A549 (cell line): ENCODE data around the gene UBE2A. TPM values are rescaled to one million over a fixed set of nuclear protein-coding genes. Genes with fewer than 3 reads are reported as not detected.

ENCODE experiments used
- ATAC-seq, 2 experiments: fragments of 200-7000 bp in 1 of 2; fragments of >200 bp in 1 of 2; cut with Nextera tagmentation in 1 of 2; cut with Tn5 transposase in 1 of 2; 3 replicates each; pipeline versions ENCODE4 v1.8.0 to v1.9.1; 2018 to 2020; ENCODE audit warnings: mild to moderate bottlenecking in 1 of 2, moderate library complexity in 1 of 2
- CTCF ChIA-PET: fragments of 300-600 bp; sonication (Branson Sonifier 250); formaldehyde crosslinking; extraction: SDS; loops from one replicate; lab custom pipeline; 2021; ENCODE audit warnings: antibody characterized with exemption, inconsistent platforms; lab: Yijun Ruan, JAX
- POLR2A ChIA-PET: fragments of 350-600 bp; formaldehyde crosslinking; extraction: SDS; loops from one replicate; lab custom pipeline; 2021; ENCODE audit warnings: antibody characterized with exemption, inconsistent platforms; lab: Yijun Ruan, JAX
- DNase-seq, 2 experiments: peaks; one replicate each; pipeline versions ENCODE4 v3.0.0 to v3.0.0-alpha.2; 2011 to 2016; ENCODE audit warnings: low read depth in 1 of 2, low spot score in 1 of 2
- FAIRE-seq: peaks from 2 replicates; lab custom pipeline; 2011; peaks lifted over from hg19 to GRCh38; lab: Jason Lieb, UNC
- H3K27ac ChIP-seq, 2 experiments: fragments of >200 bp; sonication (Bioruptor Twin); formaldehyde crosslinking; 3 replicates each; pipeline ENCODE4 v1.5.1; 2016 to 2017
- H3K4me1 ChIP-seq: fragments of >200 bp; sonication (Bioruptor Twin); formaldehyde crosslinking; 3 replicates; pipeline ENCODE4 v1.6.1; 2016
- H3K4me2 ChIP-seq: fragments of >200 bp; sonication (Bioruptor Twin); formaldehyde crosslinking; 3 replicates; pipeline ENCODE4 v1.6.1; 2016
- H3K4me3 ChIP-seq: fragments of >200 bp; sonication (Bioruptor Twin); formaldehyde crosslinking; 3 replicates; pipeline ENCODE4 v1.5.1; 2016
- H3K9me3 ChIP-seq: fragments of >200 bp; sonication (Bioruptor Twin); formaldehyde crosslinking; 3 replicates; pipeline ENCODE4 v1.6.1; 2016
- CHD2 ChIP-seq: fragments of 150-350 bp; IDR thresholded peaks from 2 replicates; pipeline ENCODE4 v1.6.1; 2014; ENCODE audit warnings: low read length; ENCODE audit not compliant: partially characterized antibody
- CHD4 ChIP-seq: fragments of 200-600 bp; sonication (generic); IDR thresholded peaks from 2 replicates; pipeline ENCODE4 v1.6.1; 2016; ENCODE audit warnings: antibody characterized with exemption, mild to moderate bottlenecking, borderline replicate concordance
- EP300 ChIP-seq, 2 experiments: fragments of >200 bp; sonication (Bioruptor Twin); formaldehyde crosslinking; IDR thresholded peaks; 2 replicates in 1 of 2; 3 replicates in 1 of 2; pipeline ENCODE4 v1.6.1; 2016 to 2017
- FOSL2 ChIP-seq, 2 experiments: fragments of 450-650 bp in 1 of 2; fragments of >200 bp in 1 of 2; sonication (Bioruptor Twin) in 1 of 2; formaldehyde crosslinking; IDR thresholded peaks; 2 replicates each; pipeline versions ENCODE4 v1.5.0 to v1.6.1; 2016 to 2020; ENCODE audit warnings: mild to moderate bottlenecking in 1 of 2, moderate library complexity in 1 of 2
- FOXS1 ChIP-seq: fragments of 250-450 bp; sonication (Bioruptor Pico); IDR thresholded peaks from 2 replicates; pipeline ENCODE4 v1.5.0; 2020; ENCODE audit warnings: mild to moderate bottlenecking, moderate library complexity
- HOXB5 ChIP-seq: fragments of 250-450 bp; sonication (Bioruptor Pico); IDR thresholded peaks from 2 replicates; pipeline ENCODE4 v1.5.0; 2020; ENCODE audit warnings: mild to moderate bottlenecking, moderate library complexity
- JUN ChIP-seq, 2 experiments: fragments of >200 bp; sonication (Bioruptor Twin); formaldehyde crosslinking; IDR thresholded peaks; 2 replicates in 1 of 2; 3 replicates in 1 of 2; pipeline ENCODE4 v1.6.1; 2016 to 2017
- JUNB ChIP-seq: fragments of >200 bp; sonication (Bioruptor Twin); formaldehyde crosslinking; IDR thresholded peaks from 2 replicates; pipeline ENCODE4 v1.6.1; 2016
- MAFK ChIP-seq: fragments of 450-650 bp; IDR thresholded peaks from 2 replicates; pipeline ENCODE4 v1.6.1; 2014; ENCODE audit not compliant: partially characterized antibody
- MAZ ChIP-seq: fragments of 150-350 bp; IDR thresholded peaks from 2 replicates; pipeline ENCODE4 v1.6.1; 2014; ENCODE audit warnings: antibody characterized with exemption, low read depth, low read length, borderline replicate concordance
- NFE2L2 ChIP-seq: fragments of 150-350 bp; conservative IDR thresholded peaks from 2 replicates; pipeline ENCODE4 v1.6.1; 2014; ENCODE audit warnings: low read length
- NR3C1 ChIP-seq: fragments of >200 bp; sonication (Bioruptor Twin); formaldehyde crosslinking; IDR thresholded peaks from 3 replicates; pipeline ENCODE4 v1.6.1; 2017
- RAD21 ChIP-seq, 2 experiments: fragments of >200 bp in 1 of 2; sonication (Bioruptor Twin) in 1 of 2; formaldehyde crosslinking in 1 of 2; IDR thresholded peaks in 1 of 2; conservative IDR thresholded peaks in 1 of 2; 2 replicates in 1 of 2; 3 replicates in 1 of 2; pipeline ENCODE4 v1.6.1; 2012 to 2018; ENCODE audit warnings: inconsistent platforms in 1 of 2
- RNF2 ChIP-seq: fragments of 200-600 bp; sonication (generic); IDR thresholded peaks from 2 replicates; pipeline ENCODE4 v1.6.1; 2016; ENCODE audit warnings: low read depth, mild to moderate bottlenecking, antibody characterized with exemption, moderate library complexity, borderline replicate concordance
- SREBF2 ChIP-seq: fragments of 450-650 bp; IDR thresholded peaks from 2 replicates; pipeline ENCODE4 v1.6.1; 2014; ENCODE audit warnings: mild to moderate bottlenecking, moderate library complexity
- WGBS: methylation state at CpG from one replicate; pipeline ENCODE4 v1.1.6; 2017; ENCODE audit errors: missing lambda C conversion rate; 5-methylcytosine and 5-hydroxymethylcytosine counted together
- polyA plus RNA-seq, 4 experiments: library from polyadenylated mRNA; depleted of rRNA in 3 of 4; stranded (reverse); fragments of >200 nt; fragmentation: RNase III in 1 of 4; extraction: RNeasy Plus Mini Kit Qiagen cat#74134 plus additional on column Dnase treatment in 1 of 4; gene quantifications; 2 replicates in 3 of 4; 3 replicates in 1 of 4; pipeline ENCODE4 v1.2.3, GENCODE V29; 2011 to 2017
- TF ChIP-seq, protein P1 (sequence below): IDR thresholded peaks from 2 replicates; pipeline ENCODE4 v1.6.1; 2012
- TF ChIP-seq, protein P2 (sequence below): fragments of >200 bp; sonication (Bioruptor Twin); formaldehyde crosslinking; IDR thresholded peaks from 3 replicates; pipeline ENCODE4 v1.5.1; 2016
- TF ChIP-seq, protein P3 (sequence below): fragments of 200-600 bp; sonication (generic); IDR thresholded peaks from 2 replicates; pipeline ENCODE4 v1.6.1; 2016; ENCODE audit warnings: antibody characterized with exemption, mild to moderate bottlenecking, moderate library complexity
- TF ChIP-seq, protein P4 (sequence below): fragments of 250-450 bp; sonication (Bioruptor Pico); IDR thresholded peaks from 2 replicates; pipeline ENCODE4 v1.5.0; 2021; ENCODE audit warnings: mild to moderate bottlenecking, moderate library complexity, borderline replicate concordance

Gene UBE2A
- polyA plus RNA-seq, 2 of the 4 experiments (the other 2 are of a cell fraction): 109 to 131 TPM

DNA sequence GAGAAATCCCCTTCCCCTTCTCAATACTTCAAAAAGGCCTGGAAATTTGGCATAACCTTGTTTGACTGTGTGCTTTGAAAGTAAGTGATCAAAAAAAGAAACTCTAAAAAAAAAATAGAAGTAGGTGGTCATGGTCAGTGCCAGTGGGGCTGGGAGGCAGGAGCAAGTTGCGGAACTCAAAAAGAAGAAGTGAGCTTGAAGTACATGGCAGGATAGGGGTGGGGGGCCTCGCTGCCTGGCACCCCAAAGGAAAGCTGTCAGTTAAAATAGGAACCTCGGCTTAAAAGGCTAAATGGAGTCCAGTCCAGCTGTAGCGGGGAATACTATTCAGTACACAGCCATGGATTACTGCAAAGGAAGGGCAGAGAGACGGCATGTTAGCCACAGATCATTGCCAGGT is 44.1 kb downstream of the UBE2A start:
- ATAC-seq: no peak
- H3K27ac ChIP-seq: no peak overlapping the region
- H3K4me2 ChIP-seq: no peak overlapping the region
- TF ChIP-seq JUN (IDR thresholded peaks at IDR 0.05) (no peak), RNF2 (no peak), JUNB (no peak), FOXS1 (CRISPR knock-in tag) (no peak), FOSL2 (IDR thresholded peaks at IDR 0.05) (no peak), FOSL2 (CRISPR knock-in tag; IDR thresholded peaks at IDR 0.05) (no peak), CHD4 (no peak), NFE2L2 (no peak), HOXB5 (CRISPR knock-in tag) (no peak), MAFK (no peak), CHD2 (no peak), NR3C1 (no peak), RAD21 (conservative IDR thresholded peaks at IDR 0.05 in 1 of 2, IDR thresholded peaks at IDR 0.05 in 1 of 2) (no peak), SREBF2 (no peak), MAZ (no peak), EP300 (IDR thresholded peaks at IDR 0.05) (no peak)
- TF ChIP-seq, protein P1, sequence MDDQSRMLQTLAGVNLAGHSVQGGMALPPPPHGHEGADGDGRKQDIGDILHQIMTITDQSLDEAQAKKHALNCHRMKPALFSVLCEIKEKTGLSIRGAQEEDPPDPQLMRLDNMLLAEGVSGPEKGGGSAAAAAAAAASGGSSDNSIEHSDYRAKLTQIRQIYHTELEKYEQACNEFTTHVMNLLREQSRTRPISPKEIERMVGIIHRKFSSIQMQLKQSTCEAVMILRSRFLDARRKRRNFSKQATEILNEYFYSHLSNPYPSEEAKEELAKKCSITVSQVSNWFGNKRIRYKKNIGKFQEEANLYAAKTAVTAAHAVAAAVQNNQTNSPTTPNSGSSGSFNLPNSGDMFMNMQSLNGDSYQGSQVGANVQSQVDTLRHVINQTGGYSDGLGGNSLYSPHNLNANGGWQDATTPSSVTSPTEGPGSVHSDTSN: no peak
- TF ChIP-seq, protein P2, sequence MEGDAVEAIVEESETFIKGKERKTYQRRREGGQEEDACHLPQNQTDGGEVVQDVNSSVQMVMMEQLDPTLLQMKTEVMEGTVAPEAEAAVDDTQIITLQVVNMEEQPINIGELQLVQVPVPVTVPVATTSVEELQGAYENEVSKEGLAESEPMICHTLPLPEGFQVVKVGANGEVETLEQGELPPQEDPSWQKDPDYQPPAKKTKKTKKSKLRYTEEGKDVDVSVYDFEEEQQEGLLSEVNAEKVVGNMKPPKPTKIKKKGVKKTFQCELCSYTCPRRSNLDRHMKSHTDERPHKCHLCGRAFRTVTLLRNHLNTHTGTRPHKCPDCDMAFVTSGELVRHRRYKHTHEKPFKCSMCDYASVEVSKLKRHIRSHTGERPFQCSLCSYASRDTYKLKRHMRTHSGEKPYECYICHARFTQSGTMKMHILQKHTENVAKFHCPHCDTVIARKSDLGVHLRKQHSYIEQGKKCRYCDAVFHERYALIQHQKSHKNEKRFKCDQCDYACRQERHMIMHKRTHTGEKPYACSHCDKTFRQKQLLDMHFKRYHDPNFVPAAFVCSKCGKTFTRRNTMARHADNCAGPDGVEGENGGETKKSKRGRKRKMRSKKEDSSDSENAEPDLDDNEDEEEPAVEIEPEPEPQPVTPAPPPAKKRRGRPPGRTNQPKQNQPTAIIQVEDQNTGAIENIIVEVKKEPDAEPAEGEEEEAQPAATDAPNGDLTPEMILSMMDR: no peak
- TF ChIP-seq, protein P3, sequence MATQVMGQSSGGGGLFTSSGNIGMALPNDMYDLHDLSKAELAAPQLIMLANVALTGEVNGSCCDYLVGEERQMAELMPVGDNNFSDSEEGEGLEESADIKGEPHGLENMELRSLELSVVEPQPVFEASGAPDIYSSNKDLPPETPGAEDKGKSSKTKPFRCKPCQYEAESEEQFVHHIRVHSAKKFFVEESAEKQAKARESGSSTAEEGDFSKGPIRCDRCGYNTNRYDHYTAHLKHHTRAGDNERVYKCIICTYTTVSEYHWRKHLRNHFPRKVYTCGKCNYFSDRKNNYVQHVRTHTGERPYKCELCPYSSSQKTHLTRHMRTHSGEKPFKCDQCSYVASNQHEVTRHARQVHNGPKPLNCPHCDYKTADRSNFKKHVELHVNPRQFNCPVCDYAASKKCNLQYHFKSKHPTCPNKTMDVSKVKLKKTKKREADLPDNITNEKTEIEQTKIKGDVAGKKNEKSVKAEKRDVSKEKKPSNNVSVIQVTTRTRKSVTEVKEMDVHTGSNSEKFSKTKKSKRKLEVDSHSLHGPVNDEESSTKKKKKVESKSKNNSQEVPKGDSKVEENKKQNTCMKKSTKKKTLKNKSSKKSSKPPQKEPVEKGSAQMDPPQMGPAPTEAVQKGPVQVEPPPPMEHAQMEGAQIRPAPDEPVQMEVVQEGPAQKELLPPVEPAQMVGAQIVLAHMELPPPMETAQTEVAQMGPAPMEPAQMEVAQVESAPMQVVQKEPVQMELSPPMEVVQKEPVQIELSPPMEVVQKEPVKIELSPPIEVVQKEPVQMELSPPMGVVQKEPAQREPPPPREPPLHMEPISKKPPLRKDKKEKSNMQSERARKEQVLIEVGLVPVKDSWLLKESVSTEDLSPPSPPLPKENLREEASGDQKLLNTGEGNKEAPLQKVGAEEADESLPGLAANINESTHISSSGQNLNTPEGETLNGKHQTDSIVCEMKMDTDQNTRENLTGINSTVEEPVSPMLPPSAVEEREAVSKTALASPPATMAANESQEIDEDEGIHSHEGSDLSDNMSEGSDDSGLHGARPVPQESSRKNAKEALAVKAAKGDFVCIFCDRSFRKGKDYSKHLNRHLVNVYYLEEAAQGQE: no peak
- TF ChIP-seq, protein P4, sequence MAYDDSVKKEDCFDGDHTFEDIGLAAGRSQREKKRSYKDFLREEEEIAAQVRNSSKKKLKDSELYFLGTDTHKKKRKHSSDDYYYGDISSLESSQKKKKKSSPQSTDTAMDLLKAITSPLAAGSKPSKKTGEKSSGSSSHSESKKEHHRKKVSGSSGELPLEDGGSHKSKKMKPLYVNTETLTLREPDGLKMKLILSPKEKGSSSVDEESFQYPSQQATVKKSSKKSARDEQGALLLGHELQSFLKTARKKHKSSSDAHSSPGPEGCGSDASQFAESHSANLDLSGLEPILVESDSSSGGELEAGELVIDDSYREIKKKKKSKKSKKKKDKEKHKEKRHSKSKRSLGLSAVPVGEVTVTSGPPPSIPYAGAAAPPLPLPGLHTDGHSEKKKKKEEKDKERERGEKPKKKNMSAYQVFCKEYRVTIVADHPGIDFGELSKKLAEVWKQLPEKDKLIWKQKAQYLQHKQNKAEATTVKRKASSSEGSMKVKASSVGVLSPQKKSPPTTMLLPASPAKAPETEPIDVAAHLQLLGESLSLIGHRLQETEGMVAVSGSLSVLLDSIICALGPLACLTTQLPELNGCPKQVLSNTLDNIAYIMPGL (CRISPR knock-in tag): no peak
- no peaks in the 10 kb centered on the region for H3K9me3 ChIP-seq
- H3K4me1 ChIP-seq: no peaks in the 10 kb centered on the region
- no peak overlapping the region for H3K4me3 ChIP-seq
- ChIA-PET POLR2A (no interaction called here), CTCF (interaction anchor here (0.9 kb wide), 1 partner anchor 111 kb away, joined by 3 read pairs; no protein-coding TSS in a partner anchor)
- no peak for FAIRE-seq
- DNase-seq: no peak
- 81% methylated on average over 5 of the region's 5 CpGs for WGBS
